Bronchial epithelial cell (primary cell): ENCODE measurements around the gene SLC12A7. TPM values are rescaled to one million over a fixed set of nuclear protein-coding genes. Genes with fewer than 3 reads are reported as not detected.

Source experiments
- DNase-seq: peaks from one replicate; pipeline ENCODE4 v3.0.0-alpha.2; 2010; ENCODE audit warnings: low read depth
- FAIRE-seq: peaks from 2 replicates; lab custom pipeline; 2011; peaks lifted over from hg19 to GRCh38; lab: Jason Lieb, UNC
- H3K27me3 ChIP-seq: 2 replicates; pipeline ENCODE4 v1.5.1; 2011; ENCODE audit warnings: low read length; ENCODE audit not compliant: control insufficient read depth, insufficient read depth
- H3K36me3 ChIP-seq: 2 replicates; pipeline ENCODE4 v1.5.1; 2011; ENCODE audit warnings: low read length; ENCODE audit not compliant: control insufficient read depth, insufficient read depth
- H3K4me3 ChIP-seq: 2 replicates; pipeline ENCODE4 v1.5.1; 2011; ENCODE audit warnings: mild to moderate bottlenecking, low read depth, low read length, control low read depth
- CTCF ChIP-seq: IDR thresholded peaks from 2 replicates; pipeline ENCODE4 v1.5.1; 2011; ENCODE audit warnings: mild to moderate bottlenecking, moderate library complexity, low read length, control low read depth, inconsistent platforms; ENCODE audit not compliant: insufficient read depth, severe bottlenecking
- total RNA-seq: library from RNA; depleted of rRNA; stranded (reverse); fragments of >200 nt; gene quantifications from 2 replicates; pipeline ENCODE4 v1.2.1, GENCODE V29; 2014

Gene SLC12A7
- total RNA-seq, 1 donor from 2014 or later, result 10.3 TPM

GRCh38 chr5:1107167-1108022 lies 4.5 kb downstream of the SLC12A7 start:
- peaks cover 3% of the 10 kb centered on the region for H3K27me3 ChIP-seq
- FAIRE-seq (no peak), DNase-seq (no peak)
- no peak overlapping the region for H3K4me3 ChIP-seq
- no peaks in the 10 kb centered on the region for H3K36me3 ChIP-seq
- TF ChIP-seq CTCF, result no peak

- no peak for TF ChIP-seq CTCF
- Histone ChIP-seq H3K27me3 (peaks cover 3% of the 10 kb centered on the region), H3K4me3 (no peak overlapping the region), H3K36me3 (no peaks in the 10 kb centered on the region)
- DNase-seq, result no peak
- FAIRE-seq, result no peak
Observed at GRCh38 chr5:1106385-1107166, 5.3 kb downstream of the SLC12A7 start.

- Histone ChIP-seq H3K4me3 (no peak overlapping the region), H3K36me3 (no peaks in the 10 kb centered on the region), H3K27me3 (peaks cover 3% of the 10 kb centered on the region)
- DNase-seq (no peak), FAIRE-seq (no peak)
- no peak for TF ChIP-seq CTCF
Observed at GRCh38 chr5:1105350-1106265, 6.3 kb downstream of the SLC12A7 start.

- Histone ChIP-seq H3K36me3 (no peaks in the 10 kb centered on the region), H3K4me3 (no peak overlapping the region), H3K27me3 (peaks cover 3% of the 10 kb centered on the region)
- TF ChIP-seq CTCF, result no peak
- DNase-seq (no peak), FAIRE-seq (no peak)
Observed at GRCh38 chr5:1104327-1105006, 7.4 kb downstream of the SLC12A7 start.
